ENCODE data around the gene CDK12.

CDK12 gene

DNA sequence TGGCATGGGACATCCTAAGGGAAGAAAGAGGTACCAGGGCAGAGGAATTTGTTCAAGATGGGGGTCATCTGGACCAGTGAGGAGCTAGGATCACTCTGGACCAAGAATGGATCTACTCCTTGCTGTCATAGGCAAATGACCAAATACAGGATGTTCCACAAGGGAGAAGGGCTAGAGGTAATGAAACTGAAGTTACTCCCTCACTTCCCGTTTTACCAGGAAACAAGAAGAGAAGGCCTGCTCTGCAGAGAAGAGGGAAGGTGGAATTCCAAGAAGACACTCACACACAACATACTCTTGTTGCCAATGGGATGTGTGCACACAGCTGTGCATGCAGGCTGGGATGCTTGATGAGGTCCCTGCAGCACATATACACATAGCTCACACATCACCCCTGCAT is 107.8 kb downstream of the CDK12 start:
- H3K4me3 ChIP-seq (replicated peaks in 1 of 2; ENCODE audit: low read depth in 2 of 2, low read length in 2 of 2) = no peak overlapping the region
- TF ChIP-seq, protein P1, sequence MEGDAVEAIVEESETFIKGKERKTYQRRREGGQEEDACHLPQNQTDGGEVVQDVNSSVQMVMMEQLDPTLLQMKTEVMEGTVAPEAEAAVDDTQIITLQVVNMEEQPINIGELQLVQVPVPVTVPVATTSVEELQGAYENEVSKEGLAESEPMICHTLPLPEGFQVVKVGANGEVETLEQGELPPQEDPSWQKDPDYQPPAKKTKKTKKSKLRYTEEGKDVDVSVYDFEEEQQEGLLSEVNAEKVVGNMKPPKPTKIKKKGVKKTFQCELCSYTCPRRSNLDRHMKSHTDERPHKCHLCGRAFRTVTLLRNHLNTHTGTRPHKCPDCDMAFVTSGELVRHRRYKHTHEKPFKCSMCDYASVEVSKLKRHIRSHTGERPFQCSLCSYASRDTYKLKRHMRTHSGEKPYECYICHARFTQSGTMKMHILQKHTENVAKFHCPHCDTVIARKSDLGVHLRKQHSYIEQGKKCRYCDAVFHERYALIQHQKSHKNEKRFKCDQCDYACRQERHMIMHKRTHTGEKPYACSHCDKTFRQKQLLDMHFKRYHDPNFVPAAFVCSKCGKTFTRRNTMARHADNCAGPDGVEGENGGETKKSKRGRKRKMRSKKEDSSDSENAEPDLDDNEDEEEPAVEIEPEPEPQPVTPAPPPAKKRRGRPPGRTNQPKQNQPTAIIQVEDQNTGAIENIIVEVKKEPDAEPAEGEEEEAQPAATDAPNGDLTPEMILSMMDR (IDR thresholded peaks at IDR 0.05; ENCODE audit: low read depth, low read length) = no peak
- DNase-seq (ENCODE audit: low read depth in 2 of 2) = no peak

DNA sequence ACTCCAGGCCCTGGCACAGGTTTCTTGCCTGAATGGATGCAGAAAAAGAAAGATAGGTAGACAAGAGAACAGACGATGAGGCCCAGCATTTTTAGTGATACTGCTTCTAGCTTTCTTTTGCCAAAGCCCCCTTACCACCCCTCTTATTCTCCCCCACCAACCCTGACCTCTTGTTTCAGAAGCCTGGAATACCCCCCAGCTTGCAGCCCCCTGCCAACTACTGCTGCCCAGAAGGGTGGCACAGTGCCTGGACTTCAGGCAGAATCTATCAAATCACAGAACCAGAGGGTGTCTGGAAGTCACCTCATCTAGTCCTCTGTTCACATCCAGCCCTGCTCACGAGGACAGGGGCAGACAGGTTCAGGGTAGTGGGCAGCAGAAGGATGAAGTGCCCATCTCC is 110.8 kb downstream of the CDK12 start:
- no peak for DNase-seq (ENCODE audit: low read depth in 2 of 2)
- TF ChIP-seq, protein P1 (IDR thresholded peaks at IDR 0.05; ENCODE audit: low read depth, low read length) = no peak
- no peak overlapping the region for H3K4me3 ChIP-seq (replicated peaks in 1 of 2; ENCODE audit: low read depth in 2 of 2, low read length in 2 of 2)

DNA sequence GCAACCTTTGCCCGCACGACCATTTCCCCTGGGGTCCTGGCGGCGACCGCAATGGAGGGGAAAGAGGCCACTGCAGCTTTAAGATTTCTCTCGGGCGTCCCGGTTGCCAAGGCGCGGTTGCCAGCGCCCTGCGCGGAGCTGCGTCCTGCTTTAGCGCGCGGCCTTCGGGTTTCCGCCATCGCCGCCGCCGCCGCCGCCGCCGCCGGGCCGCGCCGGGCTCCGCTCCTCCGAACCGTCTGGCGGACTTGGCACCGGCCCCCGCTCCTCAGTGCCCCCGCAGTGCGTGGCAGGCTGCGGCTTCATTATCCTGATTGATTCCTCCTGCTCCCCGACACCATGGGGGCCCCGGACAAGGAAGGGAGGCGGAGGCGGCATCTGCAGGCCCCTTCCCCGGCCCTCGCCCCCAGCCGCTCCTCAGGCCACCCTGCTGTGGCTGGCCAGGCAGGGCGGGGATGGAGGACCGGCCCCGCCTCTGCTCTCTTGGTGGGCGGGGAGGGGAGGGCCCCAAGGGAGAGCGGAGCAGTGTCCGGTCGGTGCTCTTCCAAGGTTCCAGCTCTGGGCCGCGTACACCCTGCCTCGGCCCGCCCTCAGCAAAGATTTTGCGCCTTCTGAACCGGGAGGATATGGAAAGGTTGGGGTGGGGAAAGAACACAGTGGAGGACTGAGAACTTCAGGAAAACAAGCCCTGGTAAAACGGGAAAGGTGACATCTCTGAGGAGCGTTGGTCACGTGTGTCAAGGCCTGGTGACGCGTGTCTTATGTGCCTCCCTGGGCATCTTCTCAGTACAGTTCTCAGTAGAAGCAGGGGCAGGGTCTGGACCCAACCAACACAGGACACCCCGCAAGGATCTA is 112.4 kb downstream of the CDK12 start:
- DNase-seq (ENCODE audit: low read depth in 2 of 2) = peak; percentile 63 to 76
- TF ChIP-seq, protein P1 (IDR thresholded peaks at IDR 0.05; ENCODE audit: low read depth, low read length) = no peak
- H3K4me3 ChIP-seq (replicated peaks in 1 of 2; ENCODE audit: low read depth in 2 of 2, low read length in 2 of 2) = peak overlapping the region; percentile 65 to 66

DNA sequence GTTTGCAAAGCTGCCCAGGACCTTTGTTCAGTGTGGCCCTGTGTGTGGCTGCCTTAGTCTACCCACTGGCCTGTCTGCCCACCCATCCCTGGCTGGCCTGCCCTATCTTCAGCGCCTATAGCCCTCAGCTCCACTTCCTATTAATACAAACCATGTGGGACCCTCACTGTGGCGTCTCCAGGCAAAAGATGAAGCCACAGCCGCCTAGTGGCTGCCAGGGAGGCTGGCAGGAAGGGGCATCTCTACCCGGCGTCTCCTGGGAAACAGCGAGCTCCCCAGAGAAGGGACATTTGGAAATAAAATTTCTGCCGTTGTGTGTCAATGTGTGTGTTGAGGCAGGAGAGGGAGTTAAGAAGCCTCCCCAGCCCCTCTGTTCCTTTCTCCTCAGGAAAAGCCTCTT is 114.9 kb downstream of the CDK12 start:
- TF ChIP-seq, protein P1 (IDR thresholded peaks at IDR 0.05; ENCODE audit: low read depth, low read length) = peak; percentile 54
- no peak overlapping the region for H3K4me3 ChIP-seq (replicated peaks in 1 of 2; ENCODE audit: low read depth in 2 of 2, low read length in 2 of 2)
- peak in 1 of 2 donors; percentile 17 for DNase-seq (ENCODE audit: low read depth in 2 of 2)

DNA sequence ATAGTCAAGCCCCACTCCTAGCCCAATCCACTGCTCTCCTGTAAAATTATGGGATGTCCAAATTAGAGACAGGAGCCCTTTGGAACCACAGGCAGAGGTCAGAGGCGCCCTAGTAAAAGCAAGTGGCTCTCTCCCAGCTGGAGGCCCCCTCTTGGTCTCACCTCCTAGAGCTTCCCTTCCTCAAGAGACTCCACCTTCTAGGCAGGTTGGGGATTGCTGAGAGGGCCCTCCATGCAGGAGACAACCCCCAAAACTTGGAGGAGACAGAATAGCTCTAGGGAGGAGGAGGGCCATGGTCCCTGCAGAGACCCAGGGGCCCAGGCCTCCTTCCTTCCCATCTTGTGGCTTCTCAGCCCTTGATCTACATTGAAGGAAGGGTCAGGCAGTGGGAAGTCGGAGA is 117.0 kb downstream of the CDK12 start:
- no peak overlapping the region for H3K4me3 ChIP-seq (replicated peaks in 1 of 2; ENCODE audit: low read depth in 2 of 2, low read length in 2 of 2)
- DNase-seq (ENCODE audit: low read depth in 2 of 2) = no peak
- TF ChIP-seq, protein P1 (IDR thresholded peaks at IDR 0.05; ENCODE audit: low read depth, low read length) = no peak

DNA sequence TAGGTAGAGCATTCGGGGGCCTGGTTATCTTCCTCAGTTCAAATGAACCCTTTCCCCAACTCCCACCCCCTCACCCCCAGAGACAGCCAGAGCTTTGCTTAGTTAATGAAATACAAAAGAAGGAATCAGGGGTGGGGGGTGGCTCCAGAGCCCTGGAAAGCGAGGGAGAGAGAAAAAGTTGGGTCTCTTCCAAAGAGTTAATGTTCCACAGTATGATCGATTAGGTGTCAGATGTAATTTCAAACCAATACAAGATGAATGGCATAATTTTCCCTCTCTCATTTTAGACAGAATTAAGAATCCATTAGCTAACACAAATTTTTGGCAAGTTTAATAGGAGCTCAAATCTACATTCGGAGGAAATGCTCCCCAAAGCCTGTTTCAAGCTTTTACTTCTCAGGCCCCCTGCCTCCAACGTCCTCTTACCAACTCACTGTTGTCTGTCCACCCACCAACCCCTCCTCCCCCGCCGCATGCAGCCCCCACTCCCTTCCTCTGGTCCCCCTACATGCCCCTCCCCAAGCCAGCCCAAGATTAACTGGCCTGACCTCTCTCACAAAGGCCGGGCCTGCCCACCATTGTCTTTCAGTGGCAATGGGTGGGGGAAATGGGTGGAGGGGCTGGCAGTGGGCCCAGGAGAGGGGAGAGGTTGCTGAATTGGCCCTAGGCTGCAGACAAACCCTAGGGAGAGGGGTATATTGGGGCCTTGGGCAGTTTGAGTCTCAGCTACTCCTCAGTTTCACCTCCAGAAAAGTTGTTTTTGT is 118.2 kb downstream of the CDK12 start:
- H3K4me3 ChIP-seq (replicated peaks in 1 of 2; ENCODE audit: low read depth in 2 of 2, low read length in 2 of 2) = no peak overlapping the region
- TF ChIP-seq, protein P1 (IDR thresholded peaks at IDR 0.05; ENCODE audit: low read depth, low read length) = no peak
- DNase-seq (ENCODE audit: low read depth in 2 of 2) = peak in 1 of 2 donors; percentile 21

All from cardiac fibroblast (primary cell).